ENCODE measurements around the gene NLN. TPM values are rescaled to one million over a fixed set of nuclear protein-coding genes. Genes with fewer than 3 reads are reported as not detected.

NLN gene
- total and polyA plus RNA-seq, 2 donors (not counting 1 experiment from before 2014, with no cell fraction given) = 29.2 to 33.7 TPM

GRCh38 chr5:65722575-65723403 lies 784 bp downstream of the NLN start:
- Histone ChIP-seq H2AFZ (ENCODE audit: low read length) (peak overlapping the region; percentile 22), H3K36me3 (ENCODE audit: control insufficient read depth, insufficient read depth, low read length) (no peaks in the 10 kb centered on the region), H3K27ac (ENCODE audit: insufficient read depth, low read length) (peak overlapping the region; percentile 90), H3K4me3 (replicated peaks in 1 of 4; ENCODE audit: control extremely low read depth in 1 of 4, insufficient read depth in 1 of 4, low read depth in 3 of 4, low read length in 4 of 4) (peak overlapping the region; percentile 45 to 96 (median 89)), H3K9me3 (ENCODE audit: control insufficient read depth, insufficient read depth, low read depth, low read length) (no peaks in the 10 kb centered on the region), H3K4me1 (ENCODE audit: control insufficient read depth, extremely low read depth, insufficient read depth, low read length) (peaks cover 2% of the 10 kb centered on the region), H3K79me2 (ENCODE audit: control insufficient read depth, insufficient read depth, low read length) (peaks cover 21% of the 10 kb centered on the region), H3K9ac (ENCODE audit: insufficient read depth, low read length) (peak overlapping the region; percentile 90), H3K4me2 (ENCODE audit: extremely low read depth, insufficient read depth, low read length) (peak overlapping the region; percentile 94), H3K27me3 (ENCODE audit: control insufficient read depth, insufficient read depth, low read length) (no peaks in the 10 kb centered on the region), H4K20me1 (ENCODE audit: control insufficient read depth, extremely low read depth, insufficient read depth, low read length) (no peaks in the 10 kb centered on the region)
- DNase-seq (ENCODE audit: low read depth in 2 of 2) = peak; percentile 75 to 79
- TF ChIP-seq CTCF (conservative IDR thresholded peaks at IDR 0.05 in 1 of 2, IDR thresholded peaks at IDR 0.05 in 1 of 2; ENCODE audit: low read depth in 1 of 2, low read length in 2 of 2) = no peak
- no peak for TF ChIP-seq EZH2 (IDR thresholded peaks at IDR 0.05; ENCODE audit: low read length, missing control alignments)

- no peaks in the 10 kb centered on the region for H3K4me1 ChIP-seq (ENCODE audit: control insufficient read depth, extremely low read depth, insufficient read depth, low read length)
- no peaks in the 10 kb centered on the region for H4K20me1 ChIP-seq (ENCODE audit: control insufficient read depth, extremely low read depth, insufficient read depth, low read length)
- TF ChIP-seq EZH2 (IDR thresholded peaks at IDR 0.05; ENCODE audit: low read length, missing control alignments) (no peak), CTCF (conservative IDR thresholded peaks at IDR 0.05 in 1 of 2, IDR thresholded peaks at IDR 0.05 in 1 of 2; ENCODE audit: low read depth in 1 of 2, low read length in 2 of 2) (no peak)
- H2AFZ ChIP-seq (ENCODE audit: low read length) = no peak overlapping the region
- H3K4me3 ChIP-seq (replicated peaks in 1 of 4; ENCODE audit: control extremely low read depth in 1 of 4, insufficient read depth in 1 of 4, low read depth in 3 of 4, low read length in 4 of 4) = no peak overlapping the region
- H3K4me2 ChIP-seq (ENCODE audit: extremely low read depth, insufficient read depth, low read length) = no peak overlapping the region
- H3K27ac ChIP-seq (ENCODE audit: insufficient read depth, low read length) = no peak overlapping the region
- no peaks in the 10 kb centered on the region for H3K36me3 ChIP-seq (ENCODE audit: control insufficient read depth, insufficient read depth, low read length)
- H3K27me3 ChIP-seq (ENCODE audit: control insufficient read depth, insufficient read depth, low read length) = no peaks in the 10 kb centered on the region
- peaks cover 17% of the 10 kb centered on the region for H3K79me2 ChIP-seq (ENCODE audit: control insufficient read depth, insufficient read depth, low read length)
- DNase-seq (ENCODE audit: low read depth in 2 of 2) = no peak
- H3K9me3 ChIP-seq (ENCODE audit: control insufficient read depth, insufficient read depth, low read depth, low read length) = no peaks in the 10 kb centered on the region
- no peak overlapping the region for H3K9ac ChIP-seq (ENCODE audit: insufficient read depth, low read length)
Observed at GRCh38 chr5:65727491-65728156, 5.6 kb downstream of the NLN start.

- Histone ChIP-seq H2AFZ (ENCODE audit: low read length) (no peak overlapping the region), H3K9ac (ENCODE audit: insufficient read depth, low read length) (no peak overlapping the region), H3K4me1 (ENCODE audit: control insufficient read depth, extremely low read depth, insufficient read depth, low read length) (no peaks in the 10 kb centered on the region), H3K4me3 (replicated peaks in 1 of 4; ENCODE audit: control extremely low read depth in 1 of 4, insufficient read depth in 1 of 4, low read depth in 3 of 4, low read length in 4 of 4) (no peak overlapping the region), H3K36me3 (ENCODE audit: control insufficient read depth, insufficient read depth, low read length) (no peaks in the 10 kb centered on the region), H3K27me3 (ENCODE audit: control insufficient read depth, insufficient read depth, low read length) (no peaks in the 10 kb centered on the region), H3K4me2 (ENCODE audit: extremely low read depth, insufficient read depth, low read length) (no peak overlapping the region), H3K9me3 (ENCODE audit: control insufficient read depth, insufficient read depth, low read depth, low read length) (no peaks in the 10 kb centered on the region), H4K20me1 (ENCODE audit: control insufficient read depth, extremely low read depth, insufficient read depth, low read length) (no peaks in the 10 kb centered on the region), H3K79me2 (ENCODE audit: control insufficient read depth, insufficient read depth, low read length) (peaks cover 15% of the 10 kb centered on the region), H3K27ac (ENCODE audit: insufficient read depth, low read length) (no peak overlapping the region)
- peak in 1 of 2 donors; percentile 45 for DNase-seq (ENCODE audit: low read depth in 2 of 2)
- TF ChIP-seq EZH2 (IDR thresholded peaks at IDR 0.05; ENCODE audit: low read length, missing control alignments) = no peak
- TF ChIP-seq CTCF (conservative IDR thresholded peaks at IDR 0.05 in 1 of 2, IDR thresholded peaks at IDR 0.05 in 1 of 2; ENCODE audit: low read depth in 1 of 2, low read length in 2 of 2) = no peak
Observed at GRCh38 chr5:65728218-65728617, 6.2 kb downstream of the NLN start.

Data from fibroblast of lung (primary cell).